ENCODE data around the gene AJAP1. TPM values are rescaled to one million over a fixed set of nuclear protein-coding genes. Genes with fewer than 3 reads are reported as not detected.

Gene AJAP1
- total RNA-seq, 3 donors from 2014 or later, result 0.16 to 0.66 (median 0.44) TPM

DNA sequence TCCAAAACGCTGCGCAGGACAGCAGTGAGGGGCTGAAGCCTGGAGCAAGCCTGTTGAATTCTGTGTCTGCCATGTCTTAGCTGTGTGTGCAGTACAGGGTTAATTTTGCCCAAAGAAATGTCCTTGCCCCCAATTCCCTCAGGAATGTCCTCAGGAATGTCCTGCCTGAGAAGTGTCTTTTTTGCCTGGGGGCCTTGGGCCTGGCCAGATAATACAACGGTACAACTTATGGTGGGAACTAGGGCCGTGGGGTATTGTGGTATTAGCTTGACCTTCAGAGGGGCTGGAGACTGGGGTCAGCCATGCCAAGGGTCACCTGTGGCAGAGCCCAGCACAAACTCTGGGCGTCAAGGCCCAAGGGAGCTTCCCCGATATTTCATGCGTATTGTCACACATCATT lies 107.7 kb downstream of the AJAP1 start:
- H3K27ac ChIP-seq, result no peak overlapping the region
- H3K9me3 ChIP-seq, result peaks cover 0 to 6% of the 10 kb centered on the region in 2 donors
- intact Hi-C loops (cut with DNase I; ENCODE audit: low total_unique reads), result no loop called here
- H3K4me1 ChIP-seq, result no peaks in the 10 kb centered on the region
- no peaks in the 10 kb centered on the region for H3K27me3 ChIP-seq
- DNase-seq (ENCODE audit: low spot score in 2 of 2), result no peak
- H3K36me3 ChIP-seq, result no peaks in the 10 kb centered on the region
- TF ChIP-seq POLR2A (IDR thresholded peaks at IDR 0.05) (no peak), POLR2AphosphoS5 (IDR thresholded peaks at IDR 0.05) (no peak)
- TF ChIP-seq, protein P1, sequence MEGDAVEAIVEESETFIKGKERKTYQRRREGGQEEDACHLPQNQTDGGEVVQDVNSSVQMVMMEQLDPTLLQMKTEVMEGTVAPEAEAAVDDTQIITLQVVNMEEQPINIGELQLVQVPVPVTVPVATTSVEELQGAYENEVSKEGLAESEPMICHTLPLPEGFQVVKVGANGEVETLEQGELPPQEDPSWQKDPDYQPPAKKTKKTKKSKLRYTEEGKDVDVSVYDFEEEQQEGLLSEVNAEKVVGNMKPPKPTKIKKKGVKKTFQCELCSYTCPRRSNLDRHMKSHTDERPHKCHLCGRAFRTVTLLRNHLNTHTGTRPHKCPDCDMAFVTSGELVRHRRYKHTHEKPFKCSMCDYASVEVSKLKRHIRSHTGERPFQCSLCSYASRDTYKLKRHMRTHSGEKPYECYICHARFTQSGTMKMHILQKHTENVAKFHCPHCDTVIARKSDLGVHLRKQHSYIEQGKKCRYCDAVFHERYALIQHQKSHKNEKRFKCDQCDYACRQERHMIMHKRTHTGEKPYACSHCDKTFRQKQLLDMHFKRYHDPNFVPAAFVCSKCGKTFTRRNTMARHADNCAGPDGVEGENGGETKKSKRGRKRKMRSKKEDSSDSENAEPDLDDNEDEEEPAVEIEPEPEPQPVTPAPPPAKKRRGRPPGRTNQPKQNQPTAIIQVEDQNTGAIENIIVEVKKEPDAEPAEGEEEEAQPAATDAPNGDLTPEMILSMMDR (IDR thresholded peaks at IDR 0.05), result no peak
- H3K4me3 ChIP-seq, result no peak overlapping the region

- no peaks in the 10 kb centered on the region for H3K27me3 ChIP-seq
- no peaks in the 10 kb centered on the region for H3K36me3 ChIP-seq
- H3K4me3 ChIP-seq, result no peak overlapping the region
- intact Hi-C loops (cut with DNase I; ENCODE audit: low total_unique reads), result no loop called here
- no peak for DNase-seq (ENCODE audit: low spot score in 2 of 2)
- TF ChIP-seq POLR2AphosphoS5 (IDR thresholded peaks at IDR 0.05), result no peak
- no peak for TF ChIP-seq POLR2A (IDR thresholded peaks at IDR 0.05)
- TF ChIP-seq, protein P1 (IDR thresholded peaks at IDR 0.05), result no peak
- no peaks in the 10 kb centered on the region for H3K4me1 ChIP-seq
- no peak overlapping the region for H3K27ac ChIP-seq
- no peaks in the 10 kb centered on the region for H3K9me3 ChIP-seq
These were observed 112.9 kb downstream of the AJAP1 start for GRCh38 chr1:4767308-4767707.

DNA sequence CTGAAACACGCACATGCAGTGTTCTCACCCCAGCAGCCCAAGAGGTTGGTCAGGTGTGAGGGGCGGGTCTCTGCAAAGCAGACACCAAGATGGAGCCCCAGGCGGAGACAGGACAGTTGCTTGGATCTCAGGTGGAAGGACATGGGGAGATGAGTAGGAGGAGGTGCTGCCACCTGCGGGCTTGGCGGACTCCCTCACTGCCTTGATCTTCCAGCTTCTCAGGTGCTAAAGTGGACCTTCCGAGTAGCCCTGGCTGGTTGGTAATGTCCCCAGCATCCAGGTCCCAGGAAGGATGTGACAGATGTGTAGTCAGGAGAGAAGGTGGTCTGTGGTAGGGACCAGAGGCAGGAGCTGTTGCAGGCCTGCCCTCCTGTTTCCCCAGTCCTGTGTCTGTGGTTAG lies 114.1 kb downstream of the AJAP1 start:
- Histone ChIP-seq H3K4me3 (no peak overlapping the region), H3K36me3 (no peaks in the 10 kb centered on the region), H3K27ac (no peak overlapping the region), H3K27me3 (no peaks in the 10 kb centered on the region), H3K9me3 (no peaks in the 10 kb centered on the region), H3K4me1 (no peaks in the 10 kb centered on the region)
- no peak for TF ChIP-seq POLR2AphosphoS5 (IDR thresholded peaks at IDR 0.05)
- no peak for TF ChIP-seq POLR2A (IDR thresholded peaks at IDR 0.05)
- TF ChIP-seq, protein P1 (IDR thresholded peaks at IDR 0.05), result no peak
- intact Hi-C loops (cut with DNase I; ENCODE audit: low total_unique reads), result no loop called here
- DNase-seq (ENCODE audit: low spot score in 2 of 2), result no peak

DNA sequence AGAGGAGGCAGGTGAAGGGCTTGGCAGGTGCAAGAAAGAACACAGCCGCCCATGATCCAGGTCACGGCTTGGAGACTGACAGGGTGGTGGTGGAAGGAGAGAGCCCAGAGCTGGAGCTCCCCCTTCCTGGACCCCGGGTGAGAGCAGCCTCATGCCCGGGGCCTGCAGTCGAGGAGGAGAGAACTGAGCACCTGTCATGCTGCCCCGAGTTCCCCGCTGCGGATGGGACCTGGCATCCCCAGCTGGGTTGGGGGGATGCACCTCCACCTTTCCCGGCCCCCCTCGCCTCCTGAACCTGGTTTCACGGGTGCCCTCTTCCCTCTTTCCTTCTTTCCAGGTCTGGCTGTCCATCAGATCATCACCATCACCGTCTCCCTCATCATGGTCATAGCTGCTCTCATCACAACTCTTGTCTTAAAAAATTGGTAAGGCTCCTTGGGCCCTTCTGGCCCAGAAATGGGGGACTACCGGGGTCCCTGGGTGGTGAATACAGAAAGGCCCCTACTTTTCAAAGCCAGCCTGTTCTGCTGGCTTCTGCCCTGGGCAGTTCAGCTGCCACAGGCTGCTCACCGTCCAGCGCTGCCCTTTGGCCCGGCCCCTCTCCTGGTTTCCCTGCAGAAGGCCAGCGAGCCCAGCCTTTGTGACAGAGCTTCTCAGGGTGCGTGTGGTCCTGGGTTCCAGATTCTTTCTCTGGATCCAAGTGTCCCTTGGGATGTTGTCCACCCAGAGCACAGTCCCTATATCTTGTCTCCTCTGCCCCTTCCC lies 115.3 kb downstream of the AJAP1 start:
- no peaks in the 10 kb centered on the region for H3K4me1 ChIP-seq
- TF ChIP-seq POLR2A (IDR thresholded peaks at IDR 0.05) (no peak), POLR2AphosphoS5 (IDR thresholded peaks at IDR 0.05) (no peak)
- TF ChIP-seq, protein P1 (IDR thresholded peaks at IDR 0.05), result no peak
- no peaks in the 10 kb centered on the region for H3K27me3 ChIP-seq
- H3K4me3 ChIP-seq, result no peak overlapping the region
- H3K9me3 ChIP-seq, result no peaks in the 10 kb centered on the region
- intact Hi-C loops (cut with DNase I; ENCODE audit: low total_unique reads), result no loop called here
- DNase-seq (ENCODE audit: low spot score in 2 of 2), result no peak
- no peaks in the 10 kb centered on the region for H3K36me3 ChIP-seq
- H3K27ac ChIP-seq, result no peak overlapping the region

DNA sequence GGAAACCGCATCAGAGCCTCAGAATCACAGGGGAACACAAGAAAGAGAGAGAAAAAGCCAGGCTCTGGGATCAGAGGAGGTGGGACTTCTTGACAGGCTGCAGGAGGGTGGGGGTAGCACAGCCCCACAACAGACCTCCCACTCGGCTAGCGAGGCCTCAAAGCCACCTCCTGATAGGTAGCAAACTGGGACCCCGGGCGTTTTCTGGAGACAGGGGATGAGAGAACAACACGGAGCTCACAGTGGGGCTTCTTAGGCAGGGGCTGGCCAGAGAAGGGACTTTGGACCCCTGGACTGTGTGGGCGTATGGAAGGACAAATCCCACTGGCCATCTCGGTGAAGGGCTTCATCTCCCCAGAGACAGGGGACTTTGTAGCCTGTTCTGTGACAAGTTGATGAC lies 116.3 kb downstream of the AJAP1 start:
- H3K9me3 ChIP-seq, result no peaks in the 10 kb centered on the region
- intact Hi-C loops (cut with DNase I; ENCODE audit: low total_unique reads), result no loop called here
- no peaks in the 10 kb centered on the region for H3K27me3 ChIP-seq
- TF ChIP-seq POLR2A (IDR thresholded peaks at IDR 0.05), result no peak
- no peak for TF ChIP-seq POLR2AphosphoS5 (IDR thresholded peaks at IDR 0.05)
- TF ChIP-seq, protein P1 (IDR thresholded peaks at IDR 0.05), result no peak
- DNase-seq (ENCODE audit: low spot score in 2 of 2), result no peak
- H3K27ac ChIP-seq, result no peak overlapping the region
- no peaks in the 10 kb centered on the region for H3K36me3 ChIP-seq
- no peaks in the 10 kb centered on the region for H3K4me1 ChIP-seq
- H3K4me3 ChIP-seq, result no peak overlapping the region

Data from breast epithelium (tissue), 4 donors.